HG03066 (cell line): Measurements from ENCODE around the gene OR1M1.
"Not testable (repeated sequence)": the region's sequence is repeated elsewhere in the genome, so short reads cannot be mapped to it uniquely, and the experiment has no call there.

Experiments used
- ATAC-seq: cut with Tn5 transposase; IDR thresholded peaks from one replicate; pipeline ENCODE4 v1.9.1; 2021; ENCODE audit warnings: low read depth; ENCODE audit not compliant: unreplicated experiment

The OR1M1 gene, protein sequence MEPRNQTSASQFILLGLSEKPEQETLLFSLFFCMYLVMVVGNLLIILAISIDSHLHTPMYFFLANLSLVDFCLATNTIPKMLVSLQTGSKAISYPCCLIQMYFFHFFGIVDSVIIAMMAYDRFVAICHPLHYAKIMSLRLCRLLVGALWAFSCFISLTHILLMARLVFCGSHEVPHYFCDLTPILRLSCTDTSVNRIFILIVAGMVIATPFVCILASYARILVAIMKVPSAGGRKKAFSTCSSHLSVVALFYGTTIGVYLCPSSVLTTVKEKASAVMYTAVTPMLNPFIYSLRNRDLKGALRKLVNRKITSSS

DNA sequence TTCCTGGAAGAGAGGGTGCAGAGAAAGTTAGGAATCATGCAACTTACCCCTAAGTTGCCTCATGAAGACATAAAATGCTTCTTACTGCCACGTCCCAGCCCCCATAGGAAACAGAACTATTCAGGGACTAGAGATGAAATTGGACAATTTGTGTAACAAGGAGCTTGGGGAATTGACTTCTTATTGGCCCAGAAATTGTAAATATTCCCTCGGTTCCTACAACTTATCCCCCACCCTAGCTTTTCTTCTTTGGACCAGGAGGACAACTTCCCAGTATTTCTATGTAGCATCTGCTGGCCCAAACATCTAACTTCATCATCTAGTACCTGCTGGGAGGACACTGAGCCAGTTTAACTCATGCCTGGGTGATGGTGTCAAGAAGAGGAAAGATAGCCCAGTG lies at the start of gene OR1M1:
Gene OR1M1 (plus strand): TSS at position 301 of the 400 bp plus-strand sequence. CDS start 6,184 bp downstream, outside the sequence.
- ATAC-seq: no peak

DNA sequence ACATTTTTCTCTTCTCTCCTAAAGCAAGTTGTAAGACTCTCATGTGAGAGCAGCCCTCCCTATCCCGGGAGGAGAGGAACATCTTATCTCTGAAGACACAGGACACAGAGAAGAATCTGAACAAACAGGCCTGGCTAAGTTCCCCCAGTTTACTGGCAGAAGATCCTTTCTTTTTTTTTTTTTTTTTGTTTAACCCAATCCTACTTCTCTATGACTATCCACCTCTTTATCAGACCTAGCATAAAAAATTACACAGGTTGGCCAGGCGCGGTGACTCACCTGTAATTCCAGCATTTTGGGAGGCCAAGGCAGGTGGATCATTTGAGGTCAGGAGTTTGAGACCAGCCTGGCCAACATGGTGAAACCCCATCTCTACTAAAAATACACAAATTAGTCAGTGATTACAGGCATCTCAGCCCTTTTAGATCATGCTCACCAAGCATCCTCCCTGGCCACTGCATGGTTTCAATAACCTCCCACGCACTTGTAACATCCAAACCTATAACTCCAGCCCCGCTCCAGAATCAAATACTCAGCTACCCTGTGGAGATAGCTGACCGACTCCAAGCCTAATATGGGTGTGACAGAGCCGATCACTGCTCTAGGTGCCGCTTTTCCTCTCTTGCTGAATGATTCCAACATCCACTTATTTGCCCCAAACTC lies 49.3 kb upstream of the OR1M1 start:
- ATAC-seq: no peak

DNA sequence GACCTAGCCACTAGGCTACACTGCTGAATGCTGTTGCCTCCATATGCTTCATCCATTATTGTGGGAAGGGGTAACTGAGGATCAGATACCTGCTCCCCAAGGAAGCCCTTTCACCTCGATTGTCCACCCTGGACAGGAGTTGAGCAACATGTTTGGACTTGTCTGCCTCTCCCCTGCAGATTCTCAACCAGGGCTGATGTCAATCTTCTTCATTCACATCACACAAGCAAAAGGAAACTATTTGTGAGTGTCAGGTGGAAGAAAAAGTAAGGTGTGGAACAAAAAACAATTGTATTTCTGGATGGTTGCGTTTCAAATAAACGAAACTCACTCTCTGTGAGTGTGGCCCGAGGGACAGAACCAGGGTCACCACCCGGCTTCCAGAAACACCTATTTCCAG lies 47.1 kb upstream of the OR1M1 start:
- no peak for ATAC-seq

DNA sequence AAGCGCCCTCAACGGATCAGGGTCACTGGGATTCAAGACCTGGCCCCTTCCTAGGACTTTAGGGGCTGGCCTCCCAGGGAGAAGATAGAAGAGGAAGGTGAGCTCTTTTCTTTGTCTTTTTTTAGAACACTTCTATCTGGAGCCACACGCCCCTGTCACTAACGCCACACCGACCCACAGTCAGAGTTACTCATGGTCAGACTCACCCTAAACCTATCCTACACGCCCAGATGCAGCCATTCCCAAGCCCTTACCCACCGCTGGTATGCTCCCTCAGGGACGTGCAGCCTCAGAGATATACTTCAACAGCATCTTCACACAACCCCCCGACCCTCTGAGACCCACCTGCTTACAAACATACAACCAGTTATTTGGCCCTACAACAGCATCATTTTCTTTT lies 46.7 kb upstream of the OR1M1 start:
- ATAC-seq: no peak

DNA sequence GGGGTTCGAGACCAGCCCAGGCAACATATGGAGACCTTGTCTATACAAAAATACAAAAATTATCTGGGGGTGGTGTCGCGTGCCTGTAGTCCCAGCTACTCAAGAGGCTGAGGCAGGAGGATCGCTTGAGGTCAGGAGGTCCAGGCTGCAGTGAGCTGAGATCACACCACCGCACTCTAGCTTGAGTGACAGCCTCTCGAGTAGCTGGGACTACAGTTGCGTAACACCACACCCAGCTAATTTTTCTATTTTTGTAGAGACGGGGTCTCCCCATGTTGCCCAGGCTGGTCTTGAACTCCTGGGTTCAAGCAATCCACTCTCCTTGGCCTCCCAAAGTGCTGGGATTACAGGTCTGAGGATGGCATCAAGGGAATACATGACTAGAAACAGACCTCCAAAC lies 45.8 kb upstream of the OR1M1 start:
- ATAC-seq: no peak

DNA sequence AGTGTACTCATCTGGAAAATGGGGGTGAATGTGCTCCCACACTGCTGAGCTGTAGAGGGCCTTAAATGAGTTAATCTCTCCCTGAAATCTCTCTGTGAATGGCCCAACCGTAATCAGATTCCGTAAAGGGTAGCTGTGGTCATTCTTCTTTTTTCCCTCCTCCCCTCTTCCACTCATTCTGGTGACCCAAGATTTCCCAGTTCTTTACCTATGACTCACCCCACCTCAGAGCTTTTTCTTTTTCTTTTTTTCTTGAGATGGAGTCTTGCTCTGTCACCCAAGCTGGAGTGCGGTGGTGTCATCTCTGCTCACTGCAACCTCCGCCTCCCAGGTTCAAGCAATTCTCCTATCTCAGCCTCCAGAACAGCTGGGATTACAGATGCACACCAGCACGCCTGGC lies 43.3 kb upstream of the OR1M1 start:
- no peak for ATAC-seq

DNA sequence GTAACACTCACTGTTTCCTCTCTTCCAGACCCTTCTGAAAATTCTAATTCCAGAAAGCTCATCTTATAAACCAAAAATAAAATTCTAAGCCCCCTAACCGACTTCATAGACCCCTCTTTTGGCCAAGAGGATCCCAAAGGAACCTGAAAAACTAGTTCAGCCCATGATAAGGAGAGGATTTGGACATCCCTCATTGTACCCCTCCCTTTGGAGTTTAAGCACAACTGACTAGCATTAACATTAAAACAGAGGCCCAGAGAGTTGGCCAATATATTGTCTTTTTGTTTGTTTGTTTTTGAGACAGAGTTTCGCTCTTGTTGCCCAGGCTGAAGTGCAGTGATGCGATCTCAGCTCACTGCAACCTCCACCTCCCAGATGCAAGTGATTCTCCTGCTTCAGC lies 42.4 kb upstream of the OR1M1 start:
- no peak for ATAC-seq

DNA sequence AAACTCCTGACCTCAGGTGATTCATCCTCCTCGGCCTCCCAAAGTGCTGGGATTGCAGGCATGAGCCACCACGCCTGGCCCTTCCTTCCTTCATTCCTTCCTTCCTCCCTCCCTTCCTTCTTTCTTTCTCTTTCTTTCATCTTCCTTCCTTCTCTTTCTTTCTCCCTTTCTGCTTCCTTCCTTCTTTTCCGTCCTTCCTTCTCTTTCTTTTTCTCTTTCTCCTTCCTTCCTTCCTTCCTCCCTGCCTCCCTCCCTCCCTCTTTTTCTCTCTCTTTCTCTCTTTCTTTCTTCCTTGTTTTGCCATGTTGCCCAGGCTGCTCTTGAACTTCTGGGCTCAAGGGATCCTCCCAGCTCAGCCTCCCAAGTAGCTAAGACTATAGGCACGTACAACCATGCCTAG lies 40.2 kb upstream of the OR1M1 start:
- ATAC-seq: no peak

DNA sequence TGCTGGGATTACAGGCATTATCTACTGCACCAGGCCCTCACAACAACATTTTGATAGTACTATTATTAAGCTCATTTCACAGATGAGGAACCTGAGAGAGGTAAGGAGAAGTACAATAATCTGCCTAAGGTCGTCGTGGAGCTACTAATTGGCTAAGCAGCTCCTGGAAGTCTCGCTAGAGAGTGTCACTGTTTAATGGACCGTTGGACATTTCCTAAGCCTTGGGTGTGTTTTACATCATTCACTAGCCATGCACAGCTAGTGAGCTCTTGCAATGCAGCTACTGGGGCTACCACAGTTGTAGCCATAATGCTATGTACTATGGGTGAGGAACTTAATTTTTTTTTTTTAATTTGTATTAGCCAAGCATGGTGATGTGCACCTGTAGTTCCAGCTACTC lies 34.0 kb upstream of the OR1M1 start:
- ATAC-seq: no peak

DNA sequence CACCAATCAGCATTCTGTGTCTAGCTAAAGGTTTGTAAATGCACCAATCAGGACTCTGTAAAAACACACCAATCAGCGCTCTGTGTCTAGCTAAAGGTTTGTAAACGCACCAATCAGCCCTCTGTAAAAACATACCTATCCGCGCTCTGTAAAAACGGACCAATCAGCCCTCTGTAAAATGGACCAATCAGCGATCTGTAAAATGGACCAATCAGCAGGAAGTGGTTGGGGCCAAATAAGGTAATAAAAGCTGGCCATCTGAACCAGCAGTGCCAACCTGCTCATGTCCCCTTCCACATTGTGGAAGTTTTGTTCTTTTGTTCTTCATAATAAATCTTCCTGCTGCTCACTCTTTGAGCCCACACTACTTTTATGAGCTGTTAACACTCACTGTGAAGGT lies 33.2 kb upstream of the OR1M1 start:
- not testable (repeated sequence) for ATAC-seq

DNA sequence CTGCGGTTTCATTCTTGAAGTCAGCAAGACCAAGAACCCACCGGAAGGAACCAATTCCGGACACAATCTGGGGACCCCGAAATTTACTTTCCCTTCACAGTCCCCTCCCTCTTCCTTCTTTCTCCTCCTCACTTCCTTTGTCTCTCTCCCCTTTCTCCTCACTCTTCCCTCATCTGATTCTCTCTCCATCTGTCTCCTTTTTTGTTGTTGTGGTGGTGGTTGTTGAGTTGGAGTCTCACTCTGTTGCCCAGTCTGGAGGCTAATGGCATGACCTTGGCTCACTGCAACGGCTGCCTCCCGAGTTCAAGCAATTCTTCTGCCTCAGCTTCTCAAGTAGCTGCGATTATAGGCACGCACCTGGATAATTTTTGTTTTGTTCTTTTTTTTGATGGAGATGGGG lies 32.7 kb upstream of the OR1M1 start:
- ATAC-seq: no peak

DNA sequence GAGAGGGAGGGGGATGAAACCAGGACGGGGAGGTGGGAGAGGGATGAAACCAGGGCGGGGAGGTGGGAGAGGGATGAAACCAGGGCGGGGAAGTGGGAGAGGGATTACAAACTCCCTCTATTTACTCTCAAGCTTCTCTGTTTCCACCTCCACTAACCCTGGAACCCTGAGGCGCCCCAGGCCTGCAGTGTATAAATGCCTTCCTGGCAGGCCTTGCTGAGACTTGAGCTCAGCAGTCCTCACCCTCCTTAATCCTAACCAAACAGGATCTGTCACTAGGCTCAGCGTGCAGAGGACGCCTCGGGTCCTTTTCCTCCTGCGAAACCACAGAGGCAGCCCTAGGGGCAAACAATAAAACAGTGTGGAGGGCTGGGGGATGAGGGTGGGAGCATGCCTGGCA lies 32.1 kb upstream of the OR1M1 start:
- no peak for ATAC-seq

DNA sequence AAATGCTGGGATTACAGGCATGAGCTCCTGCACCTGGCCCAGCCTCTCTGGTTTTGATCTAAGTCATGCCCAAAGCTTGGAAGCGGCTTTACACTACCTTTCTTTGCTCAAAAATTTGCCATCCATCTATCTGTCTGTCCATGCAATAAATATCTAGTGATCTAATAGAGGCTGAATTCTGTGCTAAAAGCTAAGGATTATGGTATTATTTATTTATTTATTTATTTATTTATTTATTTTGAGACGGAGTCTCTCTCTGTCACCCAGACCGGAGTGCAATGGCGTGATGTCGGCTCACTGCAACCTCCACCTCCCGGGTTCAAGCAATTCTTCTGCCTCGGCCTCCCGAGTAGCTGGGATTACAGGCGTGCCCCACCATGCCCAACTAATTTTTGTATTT lies 30.7 kb upstream of the OR1M1 start:
- not testable (repeated sequence) for ATAC-seq

DNA sequence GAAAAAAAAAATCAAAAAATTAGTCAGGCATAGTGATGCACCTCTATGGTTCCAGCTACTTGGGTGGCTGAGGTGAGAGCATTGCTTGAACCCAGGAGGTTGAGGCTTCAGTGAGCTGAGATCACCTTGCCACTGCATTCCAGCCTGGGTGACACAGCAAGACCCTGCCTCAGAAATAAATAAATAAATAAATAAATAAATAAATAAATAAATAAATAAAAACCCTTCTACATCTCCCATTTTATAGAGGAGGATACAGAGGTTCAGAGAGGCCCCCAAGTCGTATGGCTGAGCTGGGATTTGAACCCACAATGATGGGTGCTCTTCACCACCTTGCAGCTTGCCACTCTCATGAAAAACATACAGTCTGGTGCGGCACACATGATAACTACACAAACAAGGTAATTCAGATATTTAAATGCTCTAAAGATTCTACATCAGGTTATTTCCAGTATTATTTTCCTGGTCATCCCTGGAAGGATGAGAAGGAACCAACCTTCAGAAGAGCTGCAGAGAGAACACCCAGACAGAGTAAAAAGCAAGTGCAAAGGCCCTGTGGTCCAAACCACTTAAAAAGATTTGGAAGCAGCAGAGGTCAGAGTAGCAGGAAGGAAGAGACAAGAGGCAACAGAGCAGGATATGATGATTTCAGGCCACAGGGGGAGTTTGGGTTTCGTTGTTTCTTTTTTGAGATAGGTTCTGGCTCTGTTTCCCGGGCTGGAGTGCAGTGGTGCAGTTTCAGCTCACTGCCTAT lies 29.2 kb upstream of the OR1M1 start:
- no peak for ATAC-seq

DNA sequence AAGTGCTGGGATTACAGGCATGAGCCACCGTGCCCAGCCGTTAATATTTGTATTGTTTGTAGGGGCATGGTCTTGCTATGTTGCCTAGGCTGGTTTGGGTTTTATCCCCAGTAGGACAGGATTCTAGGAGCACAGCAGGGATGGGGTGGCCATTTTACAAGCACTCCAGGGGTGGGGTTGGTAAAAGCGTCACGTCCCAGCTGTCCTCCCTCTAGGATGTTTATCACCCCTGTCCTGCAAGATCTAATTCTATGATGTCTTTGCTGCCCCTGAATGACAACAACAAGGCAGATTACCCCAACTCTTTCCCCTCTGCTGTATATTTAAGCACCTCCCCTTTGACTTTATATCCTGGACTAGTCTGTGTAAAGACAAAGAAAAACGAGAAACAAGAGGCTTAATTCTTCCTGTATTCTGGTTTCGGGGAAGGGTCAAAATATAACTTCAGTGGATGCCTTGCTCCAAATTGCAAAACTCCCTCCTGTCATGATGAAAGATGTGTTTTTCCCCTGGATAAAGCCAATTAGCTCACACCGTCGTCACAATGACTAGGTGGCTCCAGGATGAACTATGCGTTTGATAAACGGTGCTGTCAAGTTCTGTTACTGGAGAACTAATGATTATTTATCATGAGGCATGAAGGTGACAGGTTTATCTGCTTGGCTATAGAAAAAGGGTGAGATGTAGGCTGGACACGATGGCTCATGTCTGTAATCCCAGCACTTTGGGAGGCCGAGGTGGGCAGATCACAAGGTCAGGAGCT lies 27.8 kb upstream of the OR1M1 start:
- ATAC-seq: no peak

DNA sequence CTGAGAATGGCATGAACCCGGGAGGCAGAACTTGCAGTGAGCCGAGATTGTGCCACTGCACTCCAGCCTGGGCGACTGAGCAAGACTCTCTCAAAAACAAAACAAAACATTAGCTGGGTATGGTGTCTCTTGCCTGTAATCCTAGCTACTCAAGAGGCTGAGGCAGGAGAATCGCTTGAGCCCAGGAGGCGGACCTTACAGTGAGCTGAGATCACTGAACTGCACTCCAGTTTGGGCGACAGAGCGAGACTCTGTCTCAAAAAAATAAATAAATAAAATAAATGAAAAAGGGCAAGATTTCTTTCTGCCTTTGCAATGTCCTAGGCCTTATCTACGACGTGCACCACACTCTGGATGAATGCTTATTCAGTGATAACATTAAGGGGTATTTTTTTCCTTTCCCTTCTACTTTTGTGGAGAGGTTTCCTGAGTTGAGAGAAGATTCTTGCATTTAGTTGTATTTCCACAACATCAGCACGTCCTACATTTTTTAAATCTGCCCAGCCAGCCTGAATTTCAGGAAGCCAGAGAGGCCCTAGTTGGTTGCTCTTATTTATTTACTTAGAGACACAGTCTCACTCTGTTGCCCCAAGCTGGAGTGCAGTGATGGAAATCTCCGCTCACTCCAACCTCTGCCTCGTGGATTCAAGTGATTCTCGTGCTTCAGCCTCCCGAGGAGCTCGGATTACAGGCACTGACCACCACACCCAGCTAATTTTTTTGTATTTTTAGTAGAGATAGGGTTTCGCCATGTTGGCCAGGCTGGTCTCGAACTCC lies 26.1 kb upstream of the OR1M1 start:
- no peak for ATAC-seq

DNA sequence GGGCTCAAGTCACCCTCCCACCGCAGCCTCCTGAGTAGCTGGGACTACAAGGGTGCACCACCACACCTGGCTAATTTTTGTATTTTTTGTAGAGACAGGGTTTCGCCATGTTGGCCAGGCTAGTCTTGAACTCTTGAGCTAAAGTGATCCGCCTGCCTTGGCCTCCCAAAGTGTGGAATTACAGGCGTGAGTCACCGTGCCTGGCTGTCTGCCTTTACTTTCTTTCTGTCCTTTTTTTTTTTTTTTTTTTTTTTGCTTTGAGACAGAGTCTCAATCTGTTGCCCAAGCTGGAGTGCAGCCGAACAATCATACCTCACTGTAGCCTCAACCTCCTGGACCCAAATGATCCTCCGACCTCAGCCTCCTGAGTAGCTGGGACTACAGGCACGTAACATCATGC lies 25.0 kb upstream of the OR1M1 start:
- ATAC-seq: no peak

DNA sequence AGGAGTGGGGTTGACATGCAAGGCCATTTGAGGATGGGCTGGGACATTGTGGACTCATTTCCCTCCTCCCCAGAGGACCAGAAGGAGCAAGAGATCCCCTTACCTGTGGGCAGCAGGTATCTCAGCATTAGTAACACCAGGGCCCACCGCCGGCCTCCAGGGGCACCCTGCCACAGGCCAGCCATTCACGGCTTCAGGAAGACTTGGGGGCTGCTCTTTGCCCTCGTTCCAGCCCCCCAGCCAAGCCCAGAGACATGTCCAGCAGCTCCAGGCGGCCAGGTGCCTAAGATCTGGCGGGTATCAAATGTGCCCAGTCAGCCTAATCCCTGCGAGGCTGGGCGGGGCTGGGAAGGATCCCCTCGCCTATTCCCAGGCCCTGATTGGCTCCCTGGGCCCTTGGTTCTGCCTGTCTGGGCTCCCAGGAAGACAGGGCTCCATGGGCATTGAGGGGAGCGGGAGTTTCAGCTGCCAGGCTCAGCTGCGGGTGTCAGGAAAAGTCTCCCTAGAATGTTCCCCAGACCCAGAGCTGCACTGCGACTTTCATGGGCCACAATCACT lies 21.3 kb upstream of the OR1M1 start:
- no peak for ATAC-seq

DNA sequence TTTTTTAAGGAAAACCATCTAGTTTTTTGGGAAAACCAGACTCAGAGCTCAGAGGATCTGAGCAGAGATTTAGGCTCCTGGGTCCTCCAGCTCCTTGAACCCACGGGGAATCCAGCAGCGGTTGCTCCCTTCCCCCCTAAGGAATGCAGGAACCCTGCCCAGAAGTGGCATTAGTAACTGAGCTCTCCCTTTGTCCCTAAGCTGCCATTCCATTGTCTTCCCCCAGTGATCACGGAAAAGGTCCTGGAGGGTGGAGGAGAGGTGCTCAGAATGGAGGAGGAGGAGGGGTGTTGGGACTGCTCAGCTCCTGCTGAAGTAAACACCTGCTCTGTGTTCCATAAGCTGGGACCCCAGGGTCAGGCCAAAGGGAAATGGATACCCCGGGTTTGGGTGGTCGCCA lies 16.8 kb upstream of the OR1M1 start:
- no peak for ATAC-seq

DNA sequence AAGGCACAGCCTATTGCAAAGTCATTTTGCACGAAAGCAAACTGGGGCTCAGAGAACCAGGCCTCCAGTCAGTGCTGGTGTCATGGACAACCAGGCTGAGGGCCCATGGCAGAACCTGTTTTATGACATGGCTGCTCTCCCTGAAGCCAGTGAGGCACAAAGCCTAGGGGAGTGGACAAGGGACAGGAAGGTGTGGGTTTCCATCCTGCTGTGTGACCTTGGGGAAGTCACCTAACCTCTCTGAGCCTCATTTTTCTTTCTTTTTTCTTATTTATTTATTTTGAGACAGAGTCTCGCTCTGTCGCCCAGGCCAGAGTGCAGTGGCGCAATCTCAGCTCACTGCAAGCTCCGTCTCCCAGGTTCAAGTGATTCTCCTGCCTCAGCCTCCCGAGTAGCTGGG lies 15.1 kb upstream of the OR1M1 start:
- ATAC-seq: not testable (repeated sequence)
